ENCODE measurements around the gene FAF1.

FAF1 gene

DNA sequence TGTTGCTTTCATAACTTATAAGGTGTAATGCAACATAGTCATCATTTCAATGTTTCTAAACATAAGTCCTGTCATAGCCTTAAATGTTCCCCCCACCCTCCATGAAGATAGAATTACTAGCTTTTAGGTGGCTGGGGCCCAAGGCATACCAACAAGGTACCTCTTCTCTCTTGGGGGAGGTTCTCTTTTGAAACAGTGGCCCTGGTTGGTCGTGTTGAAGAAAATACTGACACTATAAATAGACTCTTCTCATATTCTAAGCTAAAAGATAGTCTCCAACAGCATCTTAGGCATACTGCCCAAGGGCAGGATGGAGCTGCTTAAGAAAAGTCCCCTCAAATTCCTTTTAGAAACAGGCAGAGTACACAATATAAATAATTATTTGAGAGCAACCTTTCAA, 255.0 kb downstream of the FAF1 start:
- in situ Hi-C loops (cut with HindIII; ENCODE audit: low sequenced_read_pairs) = no loop called here

DNA sequence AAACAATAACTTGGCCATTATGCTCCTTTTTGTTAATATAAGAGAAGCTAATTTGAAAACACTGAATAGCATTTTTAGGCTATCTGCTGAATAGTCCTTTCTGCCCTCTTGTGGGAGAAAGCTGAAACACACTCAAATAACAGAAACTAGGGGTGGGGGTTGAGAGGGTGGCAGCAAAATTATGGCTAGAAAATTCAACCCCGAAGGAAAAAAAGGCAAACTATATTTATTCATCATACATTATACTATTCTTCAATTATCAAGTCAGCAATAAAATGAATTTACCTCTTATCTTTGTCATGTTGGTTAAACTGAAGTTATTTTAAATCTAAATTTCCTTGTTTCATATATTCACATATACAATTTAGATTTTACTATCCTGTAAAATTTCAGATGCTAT, 255.9 kb downstream of the FAF1 start:
- in situ Hi-C loops (cut with HindIII; ENCODE audit: low sequenced_read_pairs) = no loop called here

DNA sequence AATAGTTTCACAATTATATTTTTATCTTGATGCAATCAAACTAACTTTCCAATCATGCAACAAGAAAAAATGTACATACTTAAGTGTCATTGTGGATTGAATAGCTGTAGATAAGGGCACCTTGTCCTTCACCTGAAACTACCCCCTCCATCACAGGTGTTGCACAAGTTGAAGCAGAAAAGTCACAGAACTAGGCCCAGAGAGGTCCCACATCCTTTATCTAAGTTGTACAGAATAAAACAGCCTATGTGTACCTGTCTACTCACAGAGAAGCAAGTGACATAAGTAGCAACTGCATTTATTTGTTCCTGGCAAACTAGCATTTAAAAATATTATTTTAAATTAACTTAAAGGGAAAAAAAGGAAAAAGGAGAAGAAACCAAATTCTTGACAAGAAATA, 256.8 kb downstream of the FAF1 start:
- in situ Hi-C loops (cut with HindIII; ENCODE audit: low sequenced_read_pairs) = no loop called here

DNA sequence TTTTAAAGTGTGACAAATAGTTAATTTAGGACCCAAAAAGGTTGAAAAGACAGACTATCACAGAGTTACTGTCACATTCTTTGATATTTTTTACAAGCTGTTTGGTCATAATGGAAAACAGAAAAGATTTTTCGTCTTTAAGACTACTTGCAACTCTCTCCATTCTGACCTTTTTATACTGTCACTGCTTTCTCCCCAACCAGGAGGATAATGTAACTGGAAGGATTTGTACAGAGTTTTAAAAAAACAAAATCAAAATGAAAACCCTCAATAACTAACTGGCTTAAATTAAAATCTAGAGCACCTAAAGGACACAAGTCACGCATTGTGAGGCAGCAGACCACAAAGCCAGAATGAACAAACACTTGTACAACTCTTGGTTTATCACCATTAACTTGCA, 257.7 kb downstream of the FAF1 start:
- in situ Hi-C loops (cut with HindIII; ENCODE audit: low sequenced_read_pairs) = no loop called here

DNA sequence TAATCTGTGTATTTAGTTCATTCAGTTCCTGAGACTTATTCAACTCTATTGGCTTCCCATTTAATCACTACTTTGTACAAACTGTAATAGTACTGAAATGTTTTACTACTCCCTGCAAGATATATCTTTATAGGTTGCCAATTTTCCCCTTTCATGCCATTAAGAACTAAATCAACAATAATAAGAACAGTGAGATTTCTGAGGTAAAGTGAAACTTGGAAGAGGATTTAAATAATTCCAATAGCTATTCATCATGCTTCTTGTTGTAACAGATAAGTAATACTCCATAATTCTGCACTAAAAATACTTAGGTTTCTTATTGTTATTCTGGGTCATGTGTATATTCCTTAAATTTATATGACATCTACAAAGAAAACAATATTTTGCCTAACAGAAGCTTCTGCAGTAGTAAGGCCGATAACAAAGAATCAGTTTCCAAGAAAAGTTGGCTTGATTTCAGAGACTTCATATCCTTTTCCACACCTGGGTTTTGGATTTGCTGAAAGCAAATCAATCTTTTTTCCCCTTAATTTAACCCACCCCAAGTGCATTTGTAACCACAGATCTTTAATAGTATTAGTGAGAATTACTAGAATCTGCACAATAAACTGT, 258.3 kb downstream of the FAF1 start:
- in situ Hi-C loops (cut with HindIII; ENCODE audit: low sequenced_read_pairs) = no loop called here

DNA sequence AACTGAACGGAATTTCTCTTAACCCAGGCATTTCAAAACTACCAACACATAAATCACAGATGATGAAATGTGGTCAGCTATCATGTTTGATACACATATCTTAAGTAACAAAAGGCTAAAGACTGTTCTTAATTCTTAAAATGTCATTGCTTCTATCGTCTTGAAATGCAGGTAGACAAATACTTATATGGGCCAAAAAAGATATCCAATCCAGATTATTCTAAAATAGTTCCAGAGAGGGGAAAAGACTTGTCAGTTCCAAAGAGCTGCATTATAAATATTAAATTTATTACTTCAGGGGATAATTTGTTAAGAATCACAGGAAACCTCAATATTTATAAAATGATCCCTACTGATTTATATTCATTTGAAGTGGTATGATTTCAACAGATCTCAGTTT, 259.4 kb downstream of the FAF1 start:
- in situ Hi-C loops (cut with HindIII; ENCODE audit: low sequenced_read_pairs) = no loop called here

DNA sequence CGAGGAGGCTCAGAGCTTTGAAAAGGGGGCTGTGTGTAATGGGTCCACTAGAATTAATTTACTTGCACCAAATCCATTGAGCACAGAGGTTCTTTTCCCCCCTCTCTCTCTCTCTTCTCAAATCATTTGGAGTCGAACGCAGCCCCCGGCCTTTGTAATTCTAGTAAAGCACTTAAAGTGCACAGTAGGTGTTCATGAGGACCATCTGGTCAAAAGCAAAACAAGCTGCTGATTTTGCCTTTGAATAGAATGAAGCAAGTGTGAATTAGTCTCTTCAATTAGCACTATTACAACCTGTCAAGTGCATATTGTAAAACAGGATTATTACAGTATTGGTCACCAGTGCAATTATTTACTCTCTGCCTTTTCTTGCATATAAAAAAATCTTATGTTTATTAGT, 259.9 kb downstream of the FAF1 start:
- in situ Hi-C loops (cut with HindIII; ENCODE audit: low sequenced_read_pairs) = no loop called here

DNA sequence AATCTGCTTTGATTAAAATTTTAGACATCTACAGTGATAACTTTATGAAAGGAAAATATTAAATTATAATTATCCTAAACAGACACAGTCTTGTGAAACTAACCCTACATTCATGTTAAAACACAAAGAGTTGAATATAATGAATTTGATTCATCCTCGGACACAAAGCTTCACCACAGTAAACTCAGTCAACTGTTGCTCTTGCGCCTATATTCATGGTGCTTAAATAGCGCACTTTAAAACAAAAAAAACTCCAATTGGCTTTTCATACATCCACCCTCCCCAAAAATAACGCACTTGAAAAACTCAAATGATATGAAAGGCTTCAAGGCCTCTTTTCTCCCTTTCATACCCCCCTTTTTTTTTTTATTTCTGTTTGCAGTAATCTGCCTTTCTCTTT, 260.3 kb downstream of the FAF1 start:
- in situ Hi-C loops (cut with HindIII; ENCODE audit: low sequenced_read_pairs) = no loop called here

DNA sequence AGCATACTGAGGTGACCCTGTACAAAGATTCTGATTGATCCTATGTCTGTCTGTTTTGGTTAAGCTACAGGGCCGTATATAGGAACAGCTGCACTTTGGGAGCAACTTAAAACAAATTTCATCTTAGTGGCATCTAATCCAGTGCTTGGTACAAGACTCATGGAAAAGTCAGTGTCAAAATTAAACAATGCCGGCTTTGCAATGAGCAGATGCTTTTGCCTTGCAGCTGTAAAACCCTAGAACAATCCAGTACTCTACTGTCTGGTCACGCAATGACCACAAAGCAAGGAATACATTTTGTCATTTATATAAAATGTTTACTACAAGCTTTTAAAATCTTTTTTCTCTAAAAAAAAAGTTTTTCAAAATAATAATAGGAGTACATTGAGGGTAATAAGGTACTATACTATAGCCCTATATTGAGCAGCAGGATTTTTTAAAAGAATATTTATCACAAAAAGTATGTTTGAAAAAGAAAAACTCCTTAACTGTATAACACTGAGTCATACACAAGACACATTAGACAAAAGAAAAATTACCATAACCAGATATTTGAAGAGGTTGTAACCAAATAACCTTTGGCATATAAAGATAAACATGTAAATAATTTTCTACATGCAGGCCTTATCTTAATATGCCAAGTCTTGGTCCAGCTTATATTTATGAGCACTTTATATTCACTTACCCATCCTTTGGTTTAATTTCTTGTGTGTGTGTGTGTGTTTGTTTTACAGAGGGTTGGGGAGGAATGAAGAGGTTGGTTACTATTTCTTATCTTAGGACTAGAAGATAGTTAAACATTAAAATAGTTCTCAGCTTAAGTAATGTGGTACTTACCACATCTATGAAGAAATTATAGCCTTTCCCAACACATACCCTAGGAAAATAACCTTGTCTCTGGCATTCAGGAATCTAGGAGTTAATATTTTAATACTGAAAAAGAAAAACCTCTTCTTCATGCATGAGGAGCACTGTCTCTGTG, 262.3 kb downstream of the FAF1 start:
- in situ Hi-C loops (cut with HindIII; ENCODE audit: low sequenced_read_pairs) = no loop called here

DNA sequence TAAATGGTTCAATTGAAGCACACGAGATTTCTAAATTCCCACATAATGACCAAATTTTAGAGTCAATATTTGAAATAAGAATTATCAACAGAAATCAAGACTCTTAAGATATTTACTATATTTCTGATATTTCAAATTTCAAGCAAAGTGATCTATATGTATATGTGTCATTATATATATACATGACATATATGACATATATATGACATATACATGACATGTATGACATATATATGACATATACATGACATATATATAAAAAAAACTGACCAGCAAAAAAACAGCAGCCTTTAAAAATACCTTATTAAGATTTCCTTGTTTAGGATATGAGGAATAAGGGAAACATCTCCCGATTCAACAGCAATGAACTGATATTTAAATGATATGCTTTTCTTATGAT, 266.2 kb downstream of the FAF1 start:
- in situ Hi-C loops (cut with HindIII; ENCODE audit: low sequenced_read_pairs) = no loop called here

DNA sequence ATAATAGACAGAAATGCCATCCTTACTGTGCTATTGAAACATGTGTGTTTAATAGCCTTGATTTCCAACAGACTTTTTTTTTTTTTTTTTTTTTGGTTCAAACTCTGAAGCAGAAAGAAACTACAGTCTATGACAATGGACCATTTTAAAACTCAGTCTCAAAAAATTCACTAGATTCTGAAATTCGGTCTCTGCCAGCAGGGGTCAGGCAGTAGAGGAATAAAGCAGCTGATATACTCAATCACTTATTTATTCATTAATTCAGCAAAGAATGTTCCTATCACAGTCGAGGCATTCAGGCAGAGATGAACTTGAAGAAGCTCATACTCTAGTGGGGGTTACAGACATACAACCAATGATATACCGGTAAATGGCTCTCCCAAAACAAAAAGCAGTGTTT, 275.9 kb downstream of the FAF1 start:
- in situ Hi-C loops (cut with HindIII; ENCODE audit: low sequenced_read_pairs) = no loop called here

DNA sequence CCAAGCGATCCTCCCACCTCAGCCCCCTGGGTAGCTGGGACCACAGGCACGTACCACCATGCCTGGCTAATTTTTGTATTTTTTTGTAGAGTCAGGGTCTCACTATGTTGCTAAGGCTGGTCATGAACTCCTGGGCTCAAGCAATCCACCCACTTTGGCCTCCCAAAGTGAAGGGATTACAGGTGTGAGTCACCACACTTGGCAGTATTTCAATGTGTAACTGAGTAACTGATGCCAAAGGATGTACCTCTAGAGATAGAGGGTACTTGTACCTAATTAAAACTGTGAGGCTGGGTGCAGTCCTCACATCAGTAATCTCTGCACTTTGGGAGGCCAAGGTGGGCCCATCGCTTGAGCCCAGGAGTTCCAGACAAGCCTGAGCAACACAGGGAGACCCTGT, 278.1 kb downstream of the FAF1 start:
- in situ Hi-C loops (cut with HindIII; ENCODE audit: low sequenced_read_pairs) = no loop called here

DNA sequence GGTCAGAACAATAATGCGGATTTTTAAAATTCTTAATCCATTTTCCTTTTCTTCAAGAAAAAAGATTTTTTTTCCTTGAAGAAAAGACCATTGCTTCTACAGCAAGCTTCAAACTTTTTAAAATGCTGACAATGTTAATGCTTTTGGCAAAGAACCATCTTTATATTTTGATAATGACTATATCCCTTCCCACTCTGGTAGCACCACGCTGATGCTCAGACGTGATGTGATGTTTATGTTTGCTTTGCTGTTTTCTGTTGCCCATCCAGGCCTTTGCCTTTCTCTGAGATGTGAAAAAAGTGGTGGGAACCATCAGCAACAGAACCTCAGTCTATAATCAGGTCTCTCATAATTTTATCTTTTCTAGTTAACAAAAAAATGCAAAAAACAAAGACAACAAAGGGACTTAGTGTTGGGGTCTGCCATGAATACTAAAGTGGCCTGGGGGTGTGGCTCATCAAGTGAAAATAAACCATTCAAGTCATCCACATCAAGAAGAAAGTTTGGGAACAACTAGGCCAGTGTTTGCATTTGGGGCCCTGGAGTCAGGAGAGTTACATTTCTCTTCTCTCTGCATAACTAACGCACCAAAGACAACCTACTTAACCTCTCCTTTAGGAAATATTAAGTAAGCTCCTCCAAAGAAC, 292.2 kb downstream of the FAF1 start:
- in situ Hi-C loops (cut with HindIII; ENCODE audit: low sequenced_read_pairs) = no loop called here

DNA sequence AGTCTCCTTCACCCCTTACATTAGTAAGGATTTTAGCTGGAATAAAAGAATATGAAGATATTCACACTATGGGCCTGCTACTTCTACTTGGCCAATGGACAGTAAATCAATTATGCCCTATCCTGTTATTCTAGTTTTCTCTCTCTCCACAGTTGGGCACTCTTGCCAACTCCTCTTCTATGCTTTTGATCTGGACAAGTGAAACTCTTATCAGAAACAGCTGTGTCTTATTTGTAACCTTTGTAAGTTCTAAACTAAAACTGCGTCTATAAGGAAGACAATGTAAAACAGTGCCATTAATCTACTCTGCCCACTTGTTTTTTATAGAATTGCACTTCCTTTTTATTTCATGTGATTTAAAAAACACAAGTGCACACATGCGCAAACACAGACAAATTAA, 292.8 kb downstream of the FAF1 start:
- in situ Hi-C loops (cut with HindIII; ENCODE audit: low sequenced_read_pairs) = no loop called here

DNA sequence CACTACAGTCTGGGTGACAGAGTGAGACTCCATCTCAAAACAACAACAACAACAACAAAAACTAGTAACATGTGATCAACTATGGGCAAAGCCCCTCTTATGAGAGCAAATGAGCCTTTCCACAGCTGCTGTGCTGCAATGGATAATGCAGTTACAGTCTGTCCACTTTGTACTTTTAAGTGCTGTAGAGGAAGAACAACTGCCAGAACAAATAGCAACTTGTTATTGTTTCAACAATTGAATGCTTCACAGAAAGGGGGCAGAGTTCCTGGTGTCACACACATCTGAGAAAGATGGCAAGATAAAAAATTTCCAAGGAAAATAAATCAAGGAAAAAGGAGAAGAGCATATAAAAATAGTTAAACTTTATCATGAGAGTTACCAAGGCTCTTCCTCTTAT, 293.2 kb downstream of the FAF1 start:
- in situ Hi-C loops (cut with HindIII; ENCODE audit: low sequenced_read_pairs) = no loop called here

DNA sequence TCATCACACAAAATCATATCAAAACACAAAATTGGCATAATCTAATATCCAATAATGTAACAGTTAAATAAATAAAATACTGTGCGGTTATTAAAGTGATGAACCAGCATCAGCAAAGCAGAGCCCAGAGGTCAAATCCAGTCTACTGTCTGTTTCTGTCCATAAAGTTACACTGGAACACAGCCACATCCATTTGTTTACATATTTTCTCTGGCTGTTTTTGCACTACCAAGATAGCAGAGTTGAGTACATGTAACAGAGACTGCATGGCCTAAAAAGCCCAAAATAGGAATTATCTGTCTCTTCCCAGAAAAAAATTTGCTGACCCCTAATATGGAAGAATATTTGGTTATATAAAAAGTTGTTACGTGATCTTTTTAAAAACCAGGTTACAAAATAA, 294.7 kb downstream of the FAF1 start:
- in situ Hi-C loops (cut with HindIII; ENCODE audit: low sequenced_read_pairs) = no loop called here

DNA sequence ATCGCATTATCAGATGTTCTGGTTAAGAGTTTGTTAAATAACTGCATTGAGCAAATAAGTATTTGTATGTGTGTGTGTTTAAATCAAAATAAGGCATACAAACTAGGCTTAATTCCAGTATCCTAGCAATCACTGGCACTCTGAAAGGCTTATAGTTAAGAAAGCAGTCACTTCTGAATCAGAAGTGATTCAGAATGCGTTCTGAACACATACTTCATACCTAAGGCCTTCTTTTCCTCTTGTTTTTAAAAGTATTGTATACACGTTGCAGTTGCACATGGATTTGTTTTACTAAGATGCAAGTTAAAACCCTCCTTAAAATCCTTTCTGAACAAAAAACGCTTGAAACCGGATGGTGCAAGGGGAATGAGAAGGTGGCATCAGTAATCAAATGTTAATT, 298.4 kb downstream of the FAF1 start:
- in situ Hi-C loops (cut with HindIII; ENCODE audit: low sequenced_read_pairs) = no loop called here

DNA sequence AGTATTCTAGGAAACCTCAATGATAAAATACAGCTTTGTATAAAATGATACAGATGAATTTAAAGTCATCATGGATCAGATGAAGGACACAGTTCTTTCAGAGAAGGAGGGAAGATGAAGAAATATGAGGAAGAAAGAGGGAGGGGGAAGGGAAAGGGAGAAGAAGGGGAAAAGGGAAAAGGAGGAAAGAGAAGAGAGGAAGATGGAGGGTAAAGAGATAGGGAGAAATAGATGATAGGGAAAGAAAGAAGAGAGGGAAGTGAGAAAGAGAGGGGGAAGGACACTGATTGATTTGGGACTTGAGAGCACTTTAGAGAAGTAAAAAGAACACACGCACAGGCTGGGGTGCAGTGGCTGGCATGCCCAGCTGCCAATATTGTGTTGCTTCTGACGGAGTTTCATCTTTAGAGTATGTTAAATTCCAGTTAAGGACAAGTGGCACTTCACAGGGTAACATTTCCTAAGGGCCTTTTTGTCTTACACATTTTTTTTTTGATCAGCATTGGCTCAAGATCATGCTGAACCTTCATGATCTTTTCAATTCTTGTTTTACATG, 300.9 kb downstream of the FAF1 start:
- in situ Hi-C loops (cut with HindIII; ENCODE audit: low sequenced_read_pairs) = no loop called here

DNA sequence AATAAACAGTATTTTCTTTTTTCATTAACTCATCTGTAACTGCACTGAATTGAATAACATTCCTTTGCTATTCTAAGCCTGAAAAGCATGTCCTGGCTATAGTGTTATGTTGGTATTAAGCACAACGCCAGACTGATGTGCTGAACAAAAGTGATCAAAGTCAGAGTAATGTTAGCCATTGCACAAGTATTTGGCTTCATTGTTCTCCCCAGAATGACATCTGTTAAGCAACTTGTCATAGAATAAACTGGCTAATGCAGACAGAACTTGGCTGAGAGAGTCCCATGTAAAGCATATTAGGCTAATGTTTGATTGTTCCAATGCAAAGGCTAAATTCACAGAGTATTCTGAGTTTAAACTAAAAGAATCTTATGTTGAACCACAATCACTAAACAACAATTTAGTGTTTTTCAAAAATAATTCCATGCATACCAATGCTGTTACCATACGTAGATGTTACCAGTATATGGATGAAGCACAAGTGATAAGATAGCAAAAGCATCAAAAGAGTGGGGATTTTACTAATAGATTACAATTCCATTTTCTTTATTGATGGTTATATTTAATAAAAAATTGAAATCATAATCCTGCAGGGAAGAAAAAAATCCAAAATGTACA, 301.5 kb downstream of the FAF1 start:
- in situ Hi-C loops (cut with HindIII; ENCODE audit: low sequenced_read_pairs) = no loop called here

DNA sequence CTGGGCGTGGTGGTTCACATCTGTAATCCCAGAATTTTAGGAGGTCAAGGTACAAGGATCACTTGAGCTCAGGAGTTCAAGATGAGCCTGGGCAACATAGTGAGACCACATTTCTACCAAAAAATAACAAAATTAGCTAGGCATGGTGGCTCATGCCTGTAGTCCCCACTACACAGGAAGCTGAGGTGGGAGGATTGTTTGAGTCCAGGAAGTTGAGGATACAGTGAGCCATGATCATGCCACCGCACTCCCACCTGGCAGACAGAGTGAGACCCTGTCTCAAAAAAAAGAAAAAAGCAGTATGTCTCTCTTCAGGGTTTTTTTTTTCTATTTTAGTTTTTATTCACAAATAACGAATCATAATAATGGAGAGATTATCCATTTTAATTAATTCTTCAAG, 303.1 kb downstream of the FAF1 start:
- in situ Hi-C loops (cut with HindIII; ENCODE audit: low sequenced_read_pairs) = no loop called here
